PC-9 (cell line): ENCODE results near the gene DOCK11.

Source experiments
- EZH2 ChIP-seq: fragments of 200-600 bp; sonication (generic); IDR thresholded peaks from 2 replicates; pipeline ENCODE4 v1.8.0; 2017; ENCODE audit warnings: antibody characterized with exemption, low read depth
- TF ChIP-seq, protein P1 (sequence below): fragments of 200-600 bp; sonication (generic); conservative IDR thresholded peaks from 2 replicates; pipeline ENCODE4 v1.6.1; 2017; ENCODE audit warnings: mixed run types, antibody characterized with exemption, mild to moderate bottlenecking, moderate library complexity

DNA sequence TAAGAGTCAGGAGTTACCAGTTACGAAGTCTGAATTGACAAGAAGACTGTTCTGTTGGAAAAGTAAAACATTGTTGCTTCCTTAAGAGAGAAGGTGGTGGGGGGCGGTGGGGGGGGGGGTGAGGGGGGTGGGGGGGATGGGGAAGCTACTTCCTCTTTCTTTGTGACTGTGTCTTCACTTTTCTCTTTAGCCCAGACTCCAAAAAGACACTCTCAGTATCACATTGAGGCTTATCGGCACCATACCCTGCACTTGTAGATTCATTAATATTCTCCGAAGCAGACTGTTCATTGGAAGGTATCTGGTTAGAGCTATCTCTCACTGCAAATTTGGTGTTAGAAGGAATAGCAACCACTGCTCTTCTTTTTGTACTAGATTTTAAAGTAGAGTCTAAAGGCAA is 137.2 kb downstream of the DOCK11 start:
- TF ChIP-seq, protein P1, sequence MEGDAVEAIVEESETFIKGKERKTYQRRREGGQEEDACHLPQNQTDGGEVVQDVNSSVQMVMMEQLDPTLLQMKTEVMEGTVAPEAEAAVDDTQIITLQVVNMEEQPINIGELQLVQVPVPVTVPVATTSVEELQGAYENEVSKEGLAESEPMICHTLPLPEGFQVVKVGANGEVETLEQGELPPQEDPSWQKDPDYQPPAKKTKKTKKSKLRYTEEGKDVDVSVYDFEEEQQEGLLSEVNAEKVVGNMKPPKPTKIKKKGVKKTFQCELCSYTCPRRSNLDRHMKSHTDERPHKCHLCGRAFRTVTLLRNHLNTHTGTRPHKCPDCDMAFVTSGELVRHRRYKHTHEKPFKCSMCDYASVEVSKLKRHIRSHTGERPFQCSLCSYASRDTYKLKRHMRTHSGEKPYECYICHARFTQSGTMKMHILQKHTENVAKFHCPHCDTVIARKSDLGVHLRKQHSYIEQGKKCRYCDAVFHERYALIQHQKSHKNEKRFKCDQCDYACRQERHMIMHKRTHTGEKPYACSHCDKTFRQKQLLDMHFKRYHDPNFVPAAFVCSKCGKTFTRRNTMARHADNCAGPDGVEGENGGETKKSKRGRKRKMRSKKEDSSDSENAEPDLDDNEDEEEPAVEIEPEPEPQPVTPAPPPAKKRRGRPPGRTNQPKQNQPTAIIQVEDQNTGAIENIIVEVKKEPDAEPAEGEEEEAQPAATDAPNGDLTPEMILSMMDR = no peak
- no peak for TF ChIP-seq EZH2
